Measurements from ENCODE around the gene MEG3.

DNA sequence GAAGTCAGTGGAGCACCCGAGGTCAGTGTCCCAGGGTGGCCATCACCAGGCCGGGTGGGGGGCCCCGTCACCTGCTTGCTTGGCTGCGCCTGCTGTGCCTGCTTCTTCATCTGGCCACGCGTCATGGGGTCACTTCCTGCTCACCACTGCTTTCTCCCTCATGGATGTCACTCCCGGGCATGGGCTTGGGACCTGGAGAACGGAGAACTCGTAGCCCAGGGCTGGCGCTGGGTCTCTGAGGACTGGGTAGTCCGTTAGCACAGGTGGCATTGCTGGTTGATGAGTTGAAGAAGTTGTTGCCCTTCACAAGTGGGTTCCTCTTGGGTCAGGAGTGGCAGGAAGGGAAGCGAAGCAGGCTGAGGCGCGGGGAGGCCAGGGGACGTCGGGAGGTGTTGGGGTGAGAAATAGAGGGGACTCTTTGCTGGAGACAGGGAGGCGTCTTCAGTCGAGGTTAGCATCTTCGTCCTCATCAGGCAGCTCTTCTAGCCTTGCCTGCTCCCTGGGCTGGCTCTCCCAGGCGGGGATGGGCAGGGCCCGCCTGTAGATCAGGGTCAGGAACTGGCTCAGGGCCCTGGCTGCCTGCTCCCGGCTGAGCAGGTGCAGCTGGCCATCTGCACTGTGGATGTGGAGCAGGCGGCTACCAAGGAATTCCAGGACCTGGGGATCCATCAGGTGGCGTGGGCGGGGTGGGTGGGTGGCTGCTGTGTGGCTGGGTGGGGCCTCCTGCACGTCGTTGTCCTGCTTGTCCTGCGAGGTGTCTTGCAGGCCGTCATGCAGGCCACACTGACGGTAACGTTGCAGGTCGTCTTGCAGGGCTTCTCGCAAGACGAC is 54.6 kb downstream of the MEG3 start:
- TF ChIP-seq, protein P1, sequence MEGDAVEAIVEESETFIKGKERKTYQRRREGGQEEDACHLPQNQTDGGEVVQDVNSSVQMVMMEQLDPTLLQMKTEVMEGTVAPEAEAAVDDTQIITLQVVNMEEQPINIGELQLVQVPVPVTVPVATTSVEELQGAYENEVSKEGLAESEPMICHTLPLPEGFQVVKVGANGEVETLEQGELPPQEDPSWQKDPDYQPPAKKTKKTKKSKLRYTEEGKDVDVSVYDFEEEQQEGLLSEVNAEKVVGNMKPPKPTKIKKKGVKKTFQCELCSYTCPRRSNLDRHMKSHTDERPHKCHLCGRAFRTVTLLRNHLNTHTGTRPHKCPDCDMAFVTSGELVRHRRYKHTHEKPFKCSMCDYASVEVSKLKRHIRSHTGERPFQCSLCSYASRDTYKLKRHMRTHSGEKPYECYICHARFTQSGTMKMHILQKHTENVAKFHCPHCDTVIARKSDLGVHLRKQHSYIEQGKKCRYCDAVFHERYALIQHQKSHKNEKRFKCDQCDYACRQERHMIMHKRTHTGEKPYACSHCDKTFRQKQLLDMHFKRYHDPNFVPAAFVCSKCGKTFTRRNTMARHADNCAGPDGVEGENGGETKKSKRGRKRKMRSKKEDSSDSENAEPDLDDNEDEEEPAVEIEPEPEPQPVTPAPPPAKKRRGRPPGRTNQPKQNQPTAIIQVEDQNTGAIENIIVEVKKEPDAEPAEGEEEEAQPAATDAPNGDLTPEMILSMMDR (IDR thresholded peaks at IDR 0.05), result no peak
- TF ChIP-seq POLR2A (IDR thresholded peaks at IDR 0.05), result no peak

Data from thyroid gland (tissue), 4 donors.